GM12878 (cell line): Measurements from ENCODE around the gene TC2N. TPM values are rescaled to one million over a fixed set of nuclear protein-coding genes. Genes with fewer than 3 reads are reported as not detected.

Experiments
- ATAC-seq: fragments of 200-7000 bp; cut with Tn5 transposase; 3 replicates; pipeline ENCODE4 v1.9.1; 2020; ENCODE audit warnings: mild to moderate bottlenecking, moderate library complexity
- BruUV-seq: library from RNA; stranded (reverse); fragments of 400-500 nt; replicated peaks from 2 replicates; lab custom pipeline; 2021; lab: Mats Ljungman, UMichigan
- CTCF ChIA-PET: fragments of 300-600 bp; sonication (Branson Sonifier 250); formaldehyde crosslinking; extraction: SDS; loops from one replicate; lab custom pipeline; 2021; ENCODE audit warnings: inconsistent platforms; lab: Yijun Ruan, JAX
- POLR2A ChIA-PET: fragments of 350-600 bp; formaldehyde crosslinking; extraction: SDS; loops from one replicate; lab custom pipeline; 2021; ENCODE audit warnings: inconsistent platforms; lab: Charles Lee
- RAD21 ChIA-PET: fragments of 300-600 bp; sonication (Branson Sonifier 250); formaldehyde crosslinking; loops from one replicate; lab custom pipeline; 2023; ENCODE audit warnings: antibody characterized with exemption; ENCODE audit not compliant: unreplicated experiment; lab: Charles Lee
- SMC1A ChIA-PET: fragments of 300-600 bp; sonication (Branson Sonifier 250); formaldehyde crosslinking; loops from one replicate; lab custom pipeline; 2023; ENCODE audit not compliant: unreplicated experiment, uncharacterized antibody; lab: Charles Lee
- DNase-seq: peaks from one replicate; pipeline ENCODE4 v3.0.0-alpha.2; 2011; ENCODE audit warnings: low read depth, low spot score
- FAIRE-seq: peaks from 3 replicates; lab custom pipeline; 2011; peaks lifted over from hg19 to GRCh38; lab: Jason Lieb, UNC
- H2AFZ ChIP-seq: 2 replicates; pipeline ENCODE4 v1.6.0; 2011; ENCODE audit warnings: low read depth, low read length, control low read depth; ENCODE audit not compliant: control insufficient read depth
- H3K27ac ChIP-seq: 2 replicates; pipeline ENCODE4 v1.5.1; 2011; ENCODE audit warnings: control low read depth; ENCODE audit not compliant: control insufficient read depth, insufficient read depth
- H3K27me3 ChIP-seq, 2 experiments: replicated peaks in 1 of 2; 2 replicates each; pipeline versions ENCODE4 v1.6.0 to v1.6.1; 2011; ENCODE audit warnings: low read length in 1 of 2; ENCODE audit not compliant: control insufficient read depth in 2 of 2, insufficient read depth in 2 of 2
- H3K36me3 ChIP-seq, 2 experiments: 2 replicates each; pipeline ENCODE4 v1.5.1; 2011; ENCODE audit warnings: low read length in 1 of 2; ENCODE audit not compliant: control insufficient read depth in 2 of 2, insufficient read depth in 2 of 2
- H3K4me1 ChIP-seq: 2 replicates; pipeline ENCODE4 v1.6.1; 2011; ENCODE audit warnings: mild to moderate bottlenecking, low read length, moderate library complexity, mixed read lengths; ENCODE audit not compliant: control insufficient read depth, insufficient read depth
- H3K4me2 ChIP-seq: 2 replicates; pipeline ENCODE4 v1.6.0; 2011; ENCODE audit warnings: control low read depth; ENCODE audit not compliant: control insufficient read depth, insufficient read depth
- H3K4me3 ChIP-seq: fragments of 200-600 bp; sonication (generic); 2 replicates; pipeline ENCODE4 v1.5.1; 2016
- H3K79me2 ChIP-seq: 2 replicates; pipeline ENCODE4 v1.6.0; 2011; ENCODE audit warnings: low read length; ENCODE audit not compliant: control insufficient read depth, insufficient read depth
- H3K9ac ChIP-seq: 2 replicates; pipeline ENCODE4 v1.8.0; 2011; ENCODE audit warnings: low read length, control low read depth, mixed read lengths; ENCODE audit not compliant: control insufficient read depth, insufficient read depth
- H3K9me3 ChIP-seq: replicated peaks from 3 replicates; pipeline ENCODE4 v1.5.1; 2011; ENCODE audit warnings: mild to moderate bottlenecking, low read length; ENCODE audit not compliant: control insufficient read depth, insufficient read depth
- H4K20me1 ChIP-seq: 2 replicates; pipeline ENCODE4 v1.6.0; 2011; ENCODE audit not compliant: control insufficient read depth, insufficient read depth
- RB1 ChIP-seq: fragments of 450-650 bp; formaldehyde crosslinking; IDR thresholded peaks from 2 replicates; pipeline ENCODE4 v1.6.1; 2017; ENCODE audit warnings: mild to moderate bottlenecking, borderline replicate concordance
- STAT1 ChIP-seq: fragments of 450-650 bp; conservative IDR thresholded peaks from 2 replicates; pipeline ENCODE4 v1.6.1; 2014; ENCODE audit warnings: antibody characterized with exemption, mild to moderate bottlenecking
- WGBS: methylation state at CpG from one replicate; pipeline ENCODE4 v1.1.6; 2016; ENCODE audit warnings: low lambda C conversion rate; ENCODE audit not compliant: insufficient replicate concordance, insufficient coverage; ENCODE audit errors: missing lambda C conversion rate; 5-methylcytosine and 5-hydroxymethylcytosine counted together
- in situ Hi-C: fragments of 300-500 bp; cut with MboI; formaldehyde crosslinking; loops from 9 replicates; pipeline ENCODE4 v1.14.3; 2018; ENCODE audit warnings: mixed read lengths
- intact Hi-C: fragments of 100-400 bp; cut with micrococcal nuclease; formaldehyde crosslinking; loops from one replicate; pipeline ENCODE4 v1.14.2; 2022; ENCODE audit not compliant: unreplicated experiment
- polyA plus RNA-seq, 11 experiments: library from polyadenylated mRNA; depleted of rRNA in 4 of 11; unstranded in 6 of 11; stranded (reverse) in 5 of 11; fragments of >200 nt; fragmentation: Nextera tagmentation in 4 of 11; fragmentation: Illumina TruSeq in 1 of 11; extraction: Ambion mirVana in 4 of 11; extraction: Trizol in 1 of 11; gene quantifications; 1 replicate in 1 of 11; 2 replicates in 10 of 11; pipeline versions ENCODE4 v1.2.1 to v1.2.3, GENCODE V29; 2011 to 2016; ENCODE audit warnings: inconsistent platforms in 2 of 11, missing spikeins in 2 of 11, low read depth in 1 of 11
- total RNA-seq, 4 experiments: library from RNA; depleted of rRNA in 3 of 4; stranded (reverse); fragments of >200 nt in 3 of 4; fragmentation: Illumina TruSeq in 1 of 4; extraction: Trizol in 1 of 4; gene quantifications; 2 replicates each; pipeline versions ENCODE4 v1.2.1 to v1.2.3, GENCODE V29; 2013 to 2021

The TC2N gene
- total and polyA plus RNA-seq, 10 of the 15 experiments (the other 5 are each of a cell fraction or from before 2014, with no cell fraction given): 0.15 to 1.6 (median 0.35) TPM

DNA sequence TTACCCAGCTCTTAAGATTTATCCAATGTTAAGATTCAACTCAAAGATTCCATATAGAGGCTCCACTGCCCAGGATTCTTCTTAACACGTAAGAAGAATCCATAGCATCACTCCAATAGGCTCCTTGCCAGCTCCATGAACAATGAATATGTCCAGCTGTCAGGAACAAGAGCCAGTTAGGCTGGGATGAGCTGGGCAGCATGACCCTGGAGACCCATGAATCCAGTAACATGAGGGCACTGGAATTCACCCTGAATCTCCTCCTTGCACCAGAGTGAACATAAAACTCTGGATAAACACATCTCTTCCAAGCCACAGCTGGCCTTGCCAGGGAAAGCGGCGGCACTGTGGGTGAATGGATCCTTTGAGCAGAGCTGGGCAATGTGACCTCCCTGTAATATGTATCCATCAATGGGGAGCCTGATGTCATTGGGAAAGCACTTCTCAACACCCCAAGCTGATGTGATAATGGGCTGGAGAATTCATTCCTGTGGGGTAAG lies 24.4 kb upstream of the TC2N start:
- no peaks in the 10 kb centered on the region for H3K4me1 ChIP-seq
- no peaks in the 10 kb centered on the region for H3K36me3 ChIP-seq
- DNase-seq (no peak), FAIRE-seq (no peak), ATAC-seq (no peak)
- H3K79me2 ChIP-seq: no peaks in the 10 kb centered on the region
- ChIA-PET RAD21 (interaction anchor here (0.6 to 1.5 kb wide), 2 partner anchors 98 to 242 kb away, joined by 3 to 5 read pairs; no protein-coding TSS in a partner anchor), SMC1A (interaction anchor here (0.7 to 0.8 kb wide), 2 partner anchors 20 to 408 kb away, joined by 3 read pairs; no protein-coding TSS in a partner anchor), CTCF (interaction anchor here (0.9 to 1.5 kb wide), 7 partner anchors 9 to 232 kb away, joined by 3 to 5 read pairs (median 4); no protein-coding TSS in a partner anchor), POLR2A (no interaction called here)
- no peak overlapping the region for H3K27ac ChIP-seq
- H3K9me3 ChIP-seq: no peaks in the 10 kb centered on the region
- no peaks in the 10 kb centered on the region for H4K20me1 ChIP-seq
- no peak overlapping the region for H2AFZ ChIP-seq
- 67% methylated on average over 3 of the region's 3 CpGs for WGBS
- no peak for TF ChIP-seq STAT1
- H3K4me3 ChIP-seq: no peak overlapping the region
- H3K4me2 ChIP-seq: no peak overlapping the region
- no peak overlapping the region for H3K9ac ChIP-seq
- H3K27me3 ChIP-seq: peaks cover 0 to under 1% of the 10 kb centered on the region in 2 experiments; a peak in 1 of 4 replicates
- BruUV-seq: no TSS peak
- intact Hi-C loops (loop anchor here (2.0 kb wide), 1 partner anchor 241 kb away; no protein-coding TSS in a partner anchor), in situ Hi-C loops (no loop called here)

DNA sequence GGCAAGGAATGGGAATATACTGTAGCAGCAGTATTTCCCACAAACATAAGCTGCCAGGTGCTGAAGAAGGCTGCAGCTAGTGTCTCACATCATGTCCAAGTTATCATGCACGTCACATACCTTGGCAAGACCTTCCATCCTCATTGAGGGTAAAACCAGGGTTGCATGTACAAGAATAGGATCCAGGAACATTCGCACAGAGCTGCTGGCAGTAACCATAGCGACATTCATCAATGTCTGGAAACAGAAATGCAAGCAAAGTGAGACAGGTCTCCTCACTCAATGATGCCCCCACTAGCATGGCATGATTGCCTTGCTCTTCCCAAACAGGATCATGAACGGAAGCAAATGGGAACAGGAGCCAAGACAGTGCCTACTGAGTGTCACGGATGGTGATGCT lies 23.8 kb upstream of the TC2N start:
- DNase-seq: no peak
- WGBS: 67% methylated on average over 5 of the region's 5 CpGs
- ChIA-PET RAD21 (interaction anchor here (0.6 to 1.5 kb wide), 2 partner anchors 99 to 242 kb away, joined by 3 to 5 read pairs; no protein-coding TSS in a partner anchor), SMC1A (interaction anchor here (0.7 to 0.8 kb wide), 2 partner anchors 20 to 407 kb away, joined by 3 read pairs; no protein-coding TSS in a partner anchor), CTCF (interaction anchor here (0.9 to 1.5 kb wide), 6 partner anchors 8 to 232 kb away, joined by 3 to 5 read pairs (median 4); no protein-coding TSS in a partner anchor), POLR2A (no interaction called here)
- Histone ChIP-seq H3K27ac (no peak overlapping the region), H3K4me2 (no peak overlapping the region), H3K4me3 (no peak overlapping the region), H3K9me3 (no peaks in the 10 kb centered on the region), H2AFZ (no peak overlapping the region), H3K4me1 (no peaks in the 10 kb centered on the region), H4K20me1 (no peaks in the 10 kb centered on the region), H3K9ac (no peak overlapping the region), H3K79me2 (no peaks in the 10 kb centered on the region), H3K36me3 (no peaks in the 10 kb centered on the region), H3K27me3 (no peaks in the 10 kb centered on the region)
- in situ Hi-C loops: no loop called here
- ATAC-seq: no peak
- intact Hi-C loops: no loop called here
- BruUV-seq: no TSS peak
- no peak for FAIRE-seq
- no peak for TF ChIP-seq RB1
